Measurements from ENCODE around the gene CRYAA.

The CRYAA gene

DNA sequence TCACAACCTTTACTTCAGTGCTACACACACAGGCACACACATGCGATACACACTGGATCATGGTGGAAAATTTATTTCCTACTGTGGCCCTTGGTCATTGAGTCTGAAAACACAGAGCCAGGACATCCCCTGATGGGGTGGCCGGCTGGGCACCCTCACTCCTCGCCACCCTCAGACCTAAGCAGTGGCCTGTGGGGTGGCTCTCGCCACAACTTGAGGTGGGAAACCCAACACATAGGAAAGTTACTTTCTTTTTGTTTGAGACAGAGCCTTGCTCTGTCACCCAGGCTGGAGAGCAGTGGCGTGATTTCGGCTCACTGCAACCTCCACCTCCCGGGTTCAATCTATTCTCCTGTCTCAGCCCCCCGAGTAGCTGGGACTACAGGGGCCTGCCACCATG, 19.4 kb downstream of the CRYAA start:
- ChIA-PET CTCF (no interaction called here), POLR2A (no interaction called here)
- no peaks in the 10 kb centered on the region for H3K36me3 ChIP-seq (ENCODE audit: control insufficient read depth in 2 of 2, insufficient read depth in 1 of 2, low read length in 2 of 2)
- H3K9me3 ChIP-seq (ENCODE audit: control insufficient read depth, insufficient read depth, low read depth, low read length) = no peaks in the 10 kb centered on the region
- H3K4me1 ChIP-seq (ENCODE audit: control insufficient read depth, insufficient read depth, low read length) = no peaks in the 10 kb centered on the region
- TF ChIP-seq ZBTB11 (tag by site-specific recombination; conservative IDR thresholded peaks at IDR 0.05; ENCODE audit: low read depth) = no peak
- TF ChIP-seq ZNF138 (tag by site-specific recombination; IDR thresholded peaks at IDR 0.05; ENCODE audit: borderline replicate concordance) = no peak
- no peak for TF ChIP-seq ZNF660 (tag by site-specific recombination; IDR thresholded peaks at IDR 0.05)
- no peak for TF ChIP-seq ZNF184 (tag by site-specific recombination; IDR thresholded peaks at IDR 0.05)
- no peak for TF ChIP-seq REPIN1 (tag by site-specific recombination; IDR thresholded peaks at IDR 0.05; ENCODE audit: low read depth)
- TF ChIP-seq, protein P1, sequence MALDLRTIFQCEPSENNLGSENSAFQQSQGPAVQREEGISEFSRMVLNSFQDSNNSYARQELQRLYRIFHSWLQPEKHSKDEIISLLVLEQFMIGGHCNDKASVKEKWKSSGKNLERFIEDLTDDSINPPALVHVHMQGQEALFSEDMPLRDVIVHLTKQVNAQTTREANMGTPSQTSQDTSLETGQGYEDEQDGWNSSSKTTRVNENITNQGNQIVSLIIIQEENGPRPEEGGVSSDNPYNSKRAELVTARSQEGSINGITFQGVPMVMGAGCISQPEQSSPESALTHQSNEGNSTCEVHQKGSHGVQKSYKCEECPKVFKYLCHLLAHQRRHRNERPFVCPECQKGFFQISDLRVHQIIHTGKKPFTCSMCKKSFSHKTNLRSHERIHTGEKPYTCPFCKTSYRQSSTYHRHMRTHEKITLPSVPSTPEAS (tag by site-specific recombination; IDR thresholded peaks at IDR 0.05) = no peak
- no peak for TF ChIP-seq ZNF112 (tag by site-specific recombination; IDR thresholded peaks at IDR 0.05)
- TF ChIP-seq KLF16 (tag by site-specific recombination; IDR thresholded peaks at IDR 0.05) = no peak
- TF ChIP-seq ZNF223 (tag by site-specific recombination; IDR thresholded peaks at IDR 0.05) = no peak
- no peak for TF ChIP-seq ZNF645 (tag by site-specific recombination; IDR thresholded peaks at IDR 0.05)
- TF ChIP-seq, protein P2, sequence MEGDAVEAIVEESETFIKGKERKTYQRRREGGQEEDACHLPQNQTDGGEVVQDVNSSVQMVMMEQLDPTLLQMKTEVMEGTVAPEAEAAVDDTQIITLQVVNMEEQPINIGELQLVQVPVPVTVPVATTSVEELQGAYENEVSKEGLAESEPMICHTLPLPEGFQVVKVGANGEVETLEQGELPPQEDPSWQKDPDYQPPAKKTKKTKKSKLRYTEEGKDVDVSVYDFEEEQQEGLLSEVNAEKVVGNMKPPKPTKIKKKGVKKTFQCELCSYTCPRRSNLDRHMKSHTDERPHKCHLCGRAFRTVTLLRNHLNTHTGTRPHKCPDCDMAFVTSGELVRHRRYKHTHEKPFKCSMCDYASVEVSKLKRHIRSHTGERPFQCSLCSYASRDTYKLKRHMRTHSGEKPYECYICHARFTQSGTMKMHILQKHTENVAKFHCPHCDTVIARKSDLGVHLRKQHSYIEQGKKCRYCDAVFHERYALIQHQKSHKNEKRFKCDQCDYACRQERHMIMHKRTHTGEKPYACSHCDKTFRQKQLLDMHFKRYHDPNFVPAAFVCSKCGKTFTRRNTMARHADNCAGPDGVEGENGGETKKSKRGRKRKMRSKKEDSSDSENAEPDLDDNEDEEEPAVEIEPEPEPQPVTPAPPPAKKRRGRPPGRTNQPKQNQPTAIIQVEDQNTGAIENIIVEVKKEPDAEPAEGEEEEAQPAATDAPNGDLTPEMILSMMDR (tag by site-specific recombination; IDR thresholded peaks at IDR 0.05) = no peak
- TF ChIP-seq GFI1B (tag by site-specific recombination; IDR thresholded peaks at IDR 0.05) = no peak
- H3K4me3 ChIP-seq (ENCODE audit: low read depth, low read length) = no peak overlapping the region
- H3K27ac ChIP-seq (ENCODE audit: extremely low read depth, low read depth, low read length) = no peak overlapping the region

DNA sequence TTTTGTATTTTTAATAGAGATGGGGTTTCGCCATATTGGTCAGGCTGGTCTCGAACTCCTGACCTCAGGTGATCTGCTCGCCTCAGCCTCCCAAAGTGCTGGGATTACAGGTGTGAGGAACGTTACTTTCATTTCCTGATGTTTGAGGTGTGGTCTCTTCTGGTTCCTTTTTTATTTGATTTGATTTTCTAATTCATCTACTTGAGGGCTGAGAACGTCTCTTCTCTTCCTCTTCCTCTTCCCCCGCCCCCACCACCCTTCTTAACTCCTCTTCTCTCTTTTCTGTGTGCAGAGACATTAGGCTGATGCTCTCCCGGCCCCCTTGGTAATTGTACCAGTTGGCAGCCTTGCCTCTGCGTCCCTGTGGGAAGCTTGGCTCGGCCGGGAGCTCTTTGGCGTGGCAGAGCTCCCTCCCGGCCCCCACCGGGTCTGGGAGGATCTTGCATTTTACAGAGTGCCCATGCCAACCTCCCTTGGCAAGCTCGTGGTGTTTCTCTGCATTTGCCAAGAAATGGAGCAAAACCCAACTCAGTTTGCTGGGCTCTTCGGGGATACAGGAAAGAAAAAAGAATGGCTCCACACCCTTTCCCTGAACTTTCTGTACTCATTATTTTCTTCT, 19.9 kb downstream of the CRYAA start:
- Histone ChIP-seq H3K36me3 (ENCODE audit: control insufficient read depth in 2 of 2, insufficient read depth in 1 of 2, low read length in 2 of 2) (no peaks in the 10 kb centered on the region), H3K4me1 (ENCODE audit: control insufficient read depth, insufficient read depth, low read length) (no peaks in the 10 kb centered on the region), H3K9me3 (ENCODE audit: control insufficient read depth, insufficient read depth, low read depth, low read length) (no peaks in the 10 kb centered on the region), H3K4me3 (ENCODE audit: low read depth, low read length) (no peak overlapping the region), H3K27ac (ENCODE audit: extremely low read depth, low read depth, low read length) (no peak overlapping the region)
- POLR2A ChIA-PET = no interaction called here
- CTCF ChIA-PET = no interaction called here
- TF ChIP-seq GFI1B (tag by site-specific recombination; IDR thresholded peaks at IDR 0.05) = no peak
- TF ChIP-seq ZNF266 (tag by site-specific recombination; IDR thresholded peaks at IDR 0.05; ENCODE audit: low read depth) = no peak
- TF ChIP-seq RBAK (tag by site-specific recombination; IDR thresholded peaks at IDR 0.05) = no peak
- no peak for TF ChIP-seq ZNF280C (tag by site-specific recombination; IDR thresholded peaks at IDR 0.05)
- no peak for TF ChIP-seq ZNF768 (tag by site-specific recombination; IDR thresholded peaks at IDR 0.05)
- no peak for TF ChIP-seq ZNF558 (tag by site-specific recombination; IDR thresholded peaks at IDR 0.05)
- TF ChIP-seq, protein P3, sequence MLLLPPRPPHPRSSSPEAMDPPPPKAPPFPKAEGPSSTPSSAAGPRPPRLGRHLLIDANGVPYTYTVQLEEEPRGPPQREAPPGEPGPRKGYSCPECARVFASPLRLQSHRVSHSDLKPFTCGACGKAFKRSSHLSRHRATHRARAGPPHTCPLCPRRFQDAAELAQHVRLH (tag by site-specific recombination; IDR thresholded peaks at IDR 0.05) = no peak
- TF ChIP-seq SALL2 (tag by site-specific recombination; IDR thresholded peaks at IDR 0.05; ENCODE audit: borderline replicate concordance) = no peak
- TF ChIP-seq SP2 (tag by site-specific recombination; IDR thresholded peaks at IDR 0.05) = no peak
- TF ChIP-seq ZNF530 (tag by site-specific recombination; IDR thresholded peaks at IDR 0.05; ENCODE audit: low read depth) = no peak
- no peak for TF ChIP-seq ZNF169 (tag by site-specific recombination; IDR thresholded peaks at IDR 0.05)
- TF ChIP-seq ZNF521 (tag by site-specific recombination; IDR thresholded peaks at IDR 0.05) = no peak
- TF ChIP-seq, protein P4, sequence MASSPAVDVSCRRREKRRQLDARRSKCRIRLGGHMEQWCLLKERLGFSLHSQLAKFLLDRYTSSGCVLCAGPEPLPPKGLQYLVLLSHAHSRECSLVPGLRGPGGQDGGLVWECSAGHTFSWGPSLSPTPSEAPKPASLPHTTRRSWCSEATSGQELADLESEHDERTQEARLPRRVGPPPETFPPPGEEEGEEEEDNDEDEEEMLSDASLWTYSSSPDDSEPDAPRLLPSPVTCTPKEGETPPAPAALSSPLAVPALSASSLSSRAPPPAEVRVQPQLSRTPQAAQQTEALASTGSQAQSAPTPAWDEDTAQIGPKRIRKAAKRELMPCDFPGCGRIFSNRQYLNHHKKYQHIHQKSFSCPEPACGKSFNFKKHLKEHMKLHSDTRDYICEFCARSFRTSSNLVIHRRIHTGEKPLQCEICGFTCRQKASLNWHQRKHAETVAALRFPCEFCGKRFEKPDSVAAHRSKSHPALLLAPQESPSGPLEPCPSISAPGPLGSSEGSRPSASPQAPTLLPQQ (tag by site-specific recombination; IDR thresholded peaks at IDR 0.05) = no peak
